RWPE1 (cell line): ENCODE results near the gene HBP1.

Source experiments
- CTCF ChIA-PET: fragments of 350-600 bp; sonication (Branson Sonifier 250); formaldehyde crosslinking; extraction: SDS; loops from one replicate; lab custom pipeline; 2021; lab: Yijun Ruan, JAX
- POLR2A ChIA-PET: fragments of 400-600 bp; formaldehyde crosslinking; extraction: SDS; loops from one replicate; lab custom pipeline; 2020; ENCODE audit warnings: antibody characterized with exemption; ENCODE audit not compliant: low non-redundant PET; lab: Yijun Ruan, JAX
- DNase-seq: peaks from one replicate; pipeline ENCODE4 v3.0.0; 2012; ENCODE audit warnings: low spot score
- H3K27ac ChIP-seq: fragments of 450-650 bp; 2 replicates; pipeline ENCODE4 v1.5.1; 2017
- TF ChIP-seq, protein P1 (sequence below): fragments of 450-650 bp; conservative IDR thresholded peaks from 2 replicates; pipeline ENCODE4 v1.5.1; 2017; ENCODE audit warnings: low read depth, mild to moderate bottlenecking

Gene HBP1

DNA sequence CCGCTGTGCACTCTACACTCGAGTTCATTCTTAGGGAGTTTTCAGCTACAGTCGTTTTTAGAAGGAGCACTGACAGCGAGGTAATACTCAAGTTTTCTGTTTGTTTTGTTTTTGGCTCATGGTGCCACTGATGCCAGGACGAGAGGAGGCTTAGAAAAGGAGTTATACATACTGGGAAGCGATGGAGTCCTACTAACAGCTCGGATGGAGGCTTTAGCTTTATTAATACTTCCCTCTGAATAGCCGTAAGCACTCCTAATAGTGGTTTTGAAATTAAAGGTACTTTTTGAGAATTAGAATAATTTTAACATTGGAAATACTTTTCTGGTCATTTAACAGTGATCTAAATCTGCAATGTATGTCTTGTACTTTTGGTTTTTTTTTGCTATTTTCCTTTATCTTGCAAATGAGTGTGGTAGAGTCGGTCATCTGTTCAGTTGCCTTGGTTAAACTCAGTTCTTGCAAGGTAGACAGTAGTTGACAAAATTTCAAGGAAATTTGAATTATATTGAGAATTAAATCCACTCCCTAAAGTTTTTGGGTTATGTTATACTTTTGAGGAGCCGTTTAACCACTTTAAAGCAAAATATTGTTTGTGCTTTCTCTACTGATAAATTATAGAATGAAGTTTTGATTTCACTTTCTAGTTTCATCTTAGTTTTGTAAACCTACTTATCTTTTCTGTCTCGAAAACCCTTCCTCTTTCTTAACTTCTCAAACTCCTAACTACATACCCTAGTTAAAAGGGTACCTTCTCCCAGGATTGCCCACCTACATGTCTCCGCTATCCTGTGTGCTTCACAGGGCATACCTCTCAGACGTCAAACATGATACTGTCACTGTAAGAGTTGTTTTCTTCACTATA, 1.5 kb downstream of the HBP1 start:
- TF ChIP-seq, protein P1, sequence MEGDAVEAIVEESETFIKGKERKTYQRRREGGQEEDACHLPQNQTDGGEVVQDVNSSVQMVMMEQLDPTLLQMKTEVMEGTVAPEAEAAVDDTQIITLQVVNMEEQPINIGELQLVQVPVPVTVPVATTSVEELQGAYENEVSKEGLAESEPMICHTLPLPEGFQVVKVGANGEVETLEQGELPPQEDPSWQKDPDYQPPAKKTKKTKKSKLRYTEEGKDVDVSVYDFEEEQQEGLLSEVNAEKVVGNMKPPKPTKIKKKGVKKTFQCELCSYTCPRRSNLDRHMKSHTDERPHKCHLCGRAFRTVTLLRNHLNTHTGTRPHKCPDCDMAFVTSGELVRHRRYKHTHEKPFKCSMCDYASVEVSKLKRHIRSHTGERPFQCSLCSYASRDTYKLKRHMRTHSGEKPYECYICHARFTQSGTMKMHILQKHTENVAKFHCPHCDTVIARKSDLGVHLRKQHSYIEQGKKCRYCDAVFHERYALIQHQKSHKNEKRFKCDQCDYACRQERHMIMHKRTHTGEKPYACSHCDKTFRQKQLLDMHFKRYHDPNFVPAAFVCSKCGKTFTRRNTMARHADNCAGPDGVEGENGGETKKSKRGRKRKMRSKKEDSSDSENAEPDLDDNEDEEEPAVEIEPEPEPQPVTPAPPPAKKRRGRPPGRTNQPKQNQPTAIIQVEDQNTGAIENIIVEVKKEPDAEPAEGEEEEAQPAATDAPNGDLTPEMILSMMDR: no peak
- CTCF ChIA-PET: interaction anchor here (0.5 to 0.8 kb wide), 2 partner anchors 111 to 861 kb away, joined by 3 to 4 read pairs; no protein-coding TSS in a partner anchor
- no peak for DNase-seq
- H3K27ac ChIP-seq: peak overlapping the region; percentile 99
- POLR2A ChIA-PET: no interaction called here

DNA sequence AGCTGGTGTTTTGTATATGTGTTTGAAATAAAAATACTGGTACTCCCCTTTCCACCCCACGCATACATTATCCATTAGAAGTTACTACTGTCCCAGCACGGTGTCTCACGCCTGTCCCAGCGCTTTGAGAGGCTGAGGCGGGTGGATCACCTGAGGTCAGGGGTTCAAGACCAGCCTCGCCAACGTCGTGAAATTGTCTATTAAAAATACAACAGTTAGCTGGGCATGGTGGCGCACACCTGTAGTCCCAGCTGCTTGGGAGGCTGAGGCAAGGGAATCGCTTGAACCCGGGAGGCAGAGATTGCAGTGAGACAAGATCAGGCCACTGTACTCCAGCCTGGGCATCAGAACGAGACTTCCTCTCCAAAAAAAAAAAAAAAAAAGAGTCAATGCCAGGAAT, 2.7 kb downstream of the HBP1 start:
- no peak overlapping the region for H3K27ac ChIP-seq
- ChIA-PET CTCF (no interaction called here), POLR2A (no interaction called here)
- TF ChIP-seq, protein P1: no peak
- DNase-seq: no peak

DNA sequence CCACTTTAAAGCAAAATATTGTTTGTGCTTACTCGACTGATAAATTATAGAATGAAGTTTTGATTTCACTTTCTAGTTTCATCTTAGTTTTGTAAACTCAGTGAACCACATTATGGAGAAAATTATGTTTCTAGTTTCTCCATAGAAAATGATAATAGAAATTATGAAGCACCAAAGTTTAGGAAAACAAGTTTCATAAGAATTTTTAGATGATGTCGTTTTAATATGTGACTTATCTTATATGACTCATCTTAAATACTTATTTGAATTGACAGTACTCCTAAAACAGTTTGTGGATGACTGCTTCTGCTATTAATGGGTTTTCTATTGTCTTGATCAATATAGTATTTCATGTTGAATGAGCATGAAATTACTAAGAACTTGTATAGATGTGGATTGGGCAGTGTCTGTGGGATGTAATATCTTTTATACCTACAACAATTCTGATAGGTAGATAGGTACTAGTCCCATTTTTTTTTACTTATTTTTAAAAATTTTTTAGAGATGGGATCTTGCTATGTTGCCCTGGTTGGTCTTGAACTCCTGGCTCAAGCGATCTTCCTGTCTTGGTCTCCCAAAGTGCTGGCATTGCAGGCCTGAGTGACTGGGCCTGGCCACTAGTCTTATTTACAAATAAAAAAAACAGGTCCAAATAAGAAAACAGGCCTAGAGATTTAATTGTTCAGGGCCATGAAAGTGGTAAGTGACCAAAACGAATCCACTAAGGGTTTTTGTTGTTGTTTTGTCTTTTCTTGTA, 3.7 kb downstream of the HBP1 start:
- ChIA-PET CTCF (no interaction called here), POLR2A (no interaction called here)
- DNase-seq: no peak
- no peak overlapping the region for H3K27ac ChIP-seq
- TF ChIP-seq, protein P1: no peak

DNA sequence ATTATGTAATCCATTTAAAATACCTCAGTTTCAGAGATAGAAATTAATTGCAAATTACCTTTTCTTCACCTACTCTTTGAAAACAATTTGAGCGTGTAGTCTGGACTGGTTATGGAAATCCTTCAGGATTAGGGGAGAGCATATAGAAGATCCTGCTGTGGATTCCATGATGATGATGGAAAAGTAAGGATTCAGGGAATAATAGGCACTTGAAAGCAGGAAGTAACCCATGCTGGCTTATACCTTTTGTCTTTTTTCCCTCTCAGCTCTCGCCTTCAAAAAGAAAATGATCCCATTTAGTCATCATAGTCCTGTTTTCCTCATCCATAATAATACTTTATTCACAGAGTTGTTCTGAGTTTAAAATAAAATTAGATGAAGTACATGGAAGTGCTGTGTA, 4.4 kb downstream of the HBP1 start:
- TF ChIP-seq, protein P1: no peak
- H3K27ac ChIP-seq: no peak overlapping the region
- no peak for DNase-seq
- ChIA-PET POLR2A (no interaction called here), CTCF (no interaction called here)

DNA sequence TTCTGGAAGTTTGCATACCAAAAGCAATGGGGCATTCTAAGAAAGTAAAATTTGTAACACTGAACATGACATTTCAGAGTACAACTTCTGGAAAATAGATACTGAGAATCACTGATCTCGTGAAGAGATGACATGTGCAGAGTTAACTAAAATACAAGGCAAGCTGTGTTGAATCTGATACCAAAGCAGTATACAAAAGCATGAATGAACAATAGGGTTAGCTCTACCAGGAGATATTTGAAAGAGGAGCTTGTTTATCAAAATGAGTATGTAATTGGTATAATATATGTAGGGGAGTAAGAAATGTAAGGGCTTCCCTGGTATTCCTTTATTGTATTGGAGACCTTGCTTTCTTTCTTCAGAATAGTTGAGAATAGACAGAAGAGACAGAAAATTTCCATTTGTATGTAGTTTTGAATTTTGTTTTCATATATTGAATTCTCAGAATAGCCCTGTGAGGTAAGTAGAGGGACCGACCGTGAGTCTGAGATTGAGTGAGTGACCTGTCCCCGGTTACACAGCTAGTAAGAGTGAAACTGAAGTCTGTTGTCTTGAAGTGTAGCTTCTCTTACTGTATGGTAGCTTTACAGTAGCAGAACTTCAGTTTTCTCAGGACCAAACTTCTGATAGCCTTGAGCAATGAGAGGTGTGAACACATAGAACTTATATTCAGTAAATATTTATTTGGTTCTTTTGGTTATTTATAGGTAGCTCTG, 5.0 kb downstream of the HBP1 start:
- no peak overlapping the region for H3K27ac ChIP-seq
- TF ChIP-seq, protein P1: no peak
- CTCF ChIA-PET: no interaction called here
- no peak for DNase-seq
- POLR2A ChIA-PET: no interaction called here
